H1 (cell line): ENCODE measurements around the gene OR4N2. TPM values are rescaled to one million over a fixed set of nuclear protein-coding genes. Genes with fewer than 3 reads are reported as not detected.

ENCODE experiments used
- CTCF ChIA-PET: fragments of 300-600 bp; sonication (Branson Sonifier 250); formaldehyde crosslinking; loops from one replicate; lab custom pipeline; 2021; ENCODE audit not compliant: partially characterized antibody; lab: Charles Lee
- POLR2A ChIA-PET: fragments of 300-600 bp; sonication (Branson Sonifier 250); formaldehyde crosslinking; loops from one replicate; lab custom pipeline; 2021; ENCODE audit warnings: inconsistent platforms; ENCODE audit not compliant: partially characterized antibody; lab: Charles Lee
- DNase-seq, 2 experiments: peaks; one replicate each; pipeline versions ENCODE4 v3.0.0 to v3.0.0-alpha.2; 2010 to 2022; ENCODE audit warnings: low spot score in 2 of 2, low read depth in 1 of 2, mixed read lengths in 1 of 2
- FAIRE-seq: peaks from 2 replicates; lab custom pipeline; 2011; peaks lifted over from hg19 to GRCh38; lab: Jason Lieb, UNC
- H2AFZ ChIP-seq: 2 replicates; pipeline ENCODE4 v1.8.1; 2012; ENCODE audit warnings: low read length, inconsistent platforms
- H2AK5ac ChIP-seq: 2 replicates; pipeline ENCODE4 v1.6.1; 2013; ENCODE audit warnings: low read depth, low read length
- H2BK120ac ChIP-seq: replicated peaks from 2 replicates; pipeline ENCODE3; 2013; ENCODE audit warnings: low read depth, low read length, inconsistent platforms
- H2BK12ac ChIP-seq: 2 replicates; pipeline ENCODE4 v1.6.1; 2013; ENCODE audit warnings: low read depth, low read length
- H2BK15ac ChIP-seq: 2 replicates; pipeline ENCODE4 v1.6.1; 2013; ENCODE audit warnings: low read length
- H2BK20ac ChIP-seq: 2 replicates; pipeline ENCODE4 v1.6.1; 2013; ENCODE audit warnings: low read length
- H2BK5ac ChIP-seq: 2 replicates; pipeline ENCODE4 v1.6.1; 2013; ENCODE audit warnings: low read depth, low read length
- H3K14ac ChIP-seq: 2 replicates; pipeline ENCODE4 v1.6.1; 2013; ENCODE audit warnings: inconsistent platforms; ENCODE audit not compliant: insufficient read length
- H3K18ac ChIP-seq: 2 replicates; pipeline ENCODE4 v1.6.1; 2013; ENCODE audit warnings: low read length; ENCODE audit errors: extremely low read depth
- H3K23ac ChIP-seq: 2 replicates; pipeline ENCODE4 v1.6.1; 2013; ENCODE audit warnings: inconsistent platforms; ENCODE audit not compliant: insufficient read length
- H3K23me2 ChIP-seq: 2 replicates; pipeline ENCODE4 v1.6.1; 2013; ENCODE audit warnings: low read depth, low read length
- H3K27ac ChIP-seq: 2 replicates; pipeline ENCODE4 v1.6.1; 2011; ENCODE audit warnings: low read depth, low read length, inconsistent platforms
- H3K27me3 ChIP-seq, 4 experiments: replicated peaks in 1 of 4; 1 replicate in 1 of 4; 2 replicates in 3 of 4; pipeline versions ENCODE4 v1.6.1 to v1.8.1; 2011 to 2013; ENCODE audit warnings: low read length in 3 of 4, mild to moderate bottlenecking in 3 of 4, inconsistent platforms in 2 of 4, mixed read lengths in 2 of 4, moderate library complexity in 1 of 4; ENCODE audit not compliant: control insufficient read depth in 3 of 4, insufficient read depth in 3 of 4; ENCODE audit errors: extremely low read depth in 1 of 4
- H3K36me3 ChIP-seq, 4 experiments: 2 replicates each; pipeline versions ENCODE4 v1.6.1 to v1.8.1; 2011 to 2013; ENCODE audit warnings: mild to moderate bottlenecking in 4 of 4, low read length in 3 of 4, moderate library complexity in 2 of 4, control low read depth in 1 of 4, inconsistent platforms in 1 of 4; ENCODE audit not compliant: insufficient read depth in 4 of 4, control insufficient read depth in 2 of 4
- H3K4ac ChIP-seq: replicated peaks from 2 replicates; pipeline ENCODE3; 2013; ENCODE audit warnings: low read length, low read depth, mixed read lengths, inconsistent platforms; ENCODE audit not compliant: insufficient read length
- H3K4me1 ChIP-seq, 4 experiments: replicated peaks in 1 of 4; 1 replicate in 1 of 4; 2 replicates in 3 of 4; pipeline versions ENCODE4 v1.6.1 to v1.8.1; 2011 to 2013; ENCODE audit warnings: low read length in 3 of 4, inconsistent platforms in 2 of 4, mixed read lengths in 1 of 4; ENCODE audit not compliant: insufficient read depth in 4 of 4, control insufficient read depth in 3 of 4
- H3K4me2 ChIP-seq, 2 experiments: 2 replicates each; pipeline versions ENCODE4 v1.6.1 to v1.8.1; 2011 to 2013; ENCODE audit warnings: low read depth in 2 of 2, low read length in 2 of 2, control low read depth in 1 of 2, inconsistent platforms in 1 of 2, mild to moderate bottlenecking in 1 of 2; ENCODE audit not compliant: insufficient read depth in 1 of 2
- H3K4me3 ChIP-seq, 4 experiments: fragments of 200-600, 300-600 bp in 1 of 4; sonication (generic), shearing (Covaris generic), sonication (Bioruptor Twin) in 1 of 4; 2 replicates each; pipeline versions ENCODE4 v1.5.1 to v1.8.1; 2011 to 2016; ENCODE audit warnings: low read length in 4 of 4, low read depth in 3 of 4, control low read depth in 2 of 4, inconsistent platforms in 2 of 4, mild to moderate bottlenecking in 2 of 4, mixed read lengths in 1 of 4, moderate library complexity in 1 of 4; ENCODE audit not compliant: insufficient read depth in 2 of 4; ENCODE audit errors: extremely low read depth in 1 of 4
- H3K56ac ChIP-seq: replicated peaks from 2 replicates; pipeline ENCODE3; 2013; ENCODE audit warnings: low read depth, mild to moderate bottlenecking, mixed read lengths, low read length, inconsistent platforms; ENCODE audit not compliant: insufficient read length
- H3K79me1 ChIP-seq: 2 replicates; pipeline ENCODE4 v1.6.1; 2013; ENCODE audit warnings: low read depth, low read length, control low read depth
- H3K79me2 ChIP-seq, 2 experiments: 2 replicates each; pipeline versions ENCODE4 v1.6.1 to v1.8.1; 2012 to 2013; ENCODE audit warnings: low read length in 2 of 2, mild to moderate bottlenecking in 2 of 2, inconsistent platforms in 1 of 2; ENCODE audit not compliant: insufficient read depth in 2 of 2, control insufficient read depth in 1 of 2
- H3K9ac ChIP-seq, 4 experiments: replicated peaks in 1 of 4; 1 replicate in 1 of 4; 2 replicates in 3 of 4; pipeline versions ENCODE4 v1.6.1 to v1.8.1; 2011 to 2013; ENCODE audit warnings: low read depth in 3 of 4, low read length in 3 of 4, control low read depth in 2 of 4, mild to moderate bottlenecking in 2 of 4, moderate library complexity in 2 of 4, inconsistent platforms in 1 of 4; ENCODE audit errors: extremely low read depth in 1 of 4
- H3K9me3 ChIP-seq, 2 experiments: 2 replicates each; pipeline versions ENCODE4 v1.6.1 to v1.8.1; 2012 to 2013; ENCODE audit warnings: mild to moderate bottlenecking in 2 of 2, moderate library complexity in 2 of 2, control low read depth in 1 of 2, inconsistent platforms in 1 of 2, low read depth in 1 of 2, low read length in 1 of 2, mixed read lengths in 1 of 2; ENCODE audit not compliant: insufficient read depth in 2 of 2
- H4K20me1 ChIP-seq, 2 experiments: replicated peaks in 1 of 2; 2 replicates each; pipeline versions ENCODE3 to v1.8.1; 2011 to 2013; ENCODE audit warnings: inconsistent platforms in 2 of 2, low read length in 2 of 2, mild to moderate bottlenecking in 1 of 2; ENCODE audit not compliant: insufficient read depth in 2 of 2, control insufficient read depth in 1 of 2
- H4K5ac ChIP-seq: 2 replicates; pipeline ENCODE4 v1.6.1; 2013; ENCODE audit warnings: low read length, low read depth, mixed read lengths, inconsistent platforms; ENCODE audit not compliant: insufficient read length
- H4K8ac ChIP-seq: 2 replicates; pipeline ENCODE4 v1.8.0; 2013; ENCODE audit warnings: mild to moderate bottlenecking, moderate library complexity, low read length, inconsistent platforms; ENCODE audit not compliant: insufficient read depth; ENCODE audit errors: extremely low read depth
- H4K91ac ChIP-seq: replicated peaks from 2 replicates; pipeline ENCODE3; 2013; ENCODE audit warnings: low read length, mixed read lengths, inconsistent platforms; ENCODE audit not compliant: insufficient read length
- ASH2L ChIP-seq: fragments of 200-600, 300-600 bp; sonication (generic); IDR thresholded peaks from one replicate; pipeline ENCODE4 v1.7.1; 2017; ENCODE audit warnings: low read length
- BACH1 ChIP-seq: IDR thresholded peaks from 2 replicates; pipeline ENCODE4 v1.6.1; 2012; ENCODE audit warnings: low read length, improper control_type of control experiment
- CBX8 ChIP-seq: fragments of 300-800, 300-1000 bp; sonication (generic); IDR thresholded peaks from 2 replicates; pipeline ENCODE4 v1.7.1; 2016; ENCODE audit warnings: low read depth, low read length, borderline replicate concordance
- FOSL1 ChIP-seq: IDR thresholded peaks from 2 replicates; pipeline ENCODE4 v1.6.1; 2011; ENCODE audit warnings: mild to moderate bottlenecking, low read depth, low read length, moderate library complexity; ENCODE audit not compliant: insufficient read depth
- RFX5 ChIP-seq: IDR thresholded peaks from 2 replicates; pipeline ENCODE4 v1.6.1; 2011; ENCODE audit warnings: low read depth, low read length, improper control_type of control experiment, borderline replicate concordance
- SP4 ChIP-seq: IDR thresholded peaks from 2 replicates; pipeline ENCODE4 v1.6.1; 2012; ENCODE audit warnings: low read length, inconsistent platforms
- SRF ChIP-seq: IDR thresholded peaks from 2 replicates; pipeline ENCODE4 v1.6.1; 2011; ENCODE audit warnings: mild to moderate bottlenecking, low read depth, low read length, moderate library complexity
- WGBS, 2 experiments: shearing (Covaris generic) in 1 of 2; methylation state at CpG; one replicate each; pipeline versions ENCODE4 v1.1.6 to v1.1.7; 2013 to 2015; ENCODE audit warnings: low lambda C conversion rate in 2 of 2, mixed read lengths in 2 of 2, inconsistent platforms in 1 of 2, low coverage in 1 of 2, missing lambda C conversion rate in 1 of 2; ENCODE audit not compliant: insufficient replicate concordance in 2 of 2, insufficient coverage in 1 of 2, insufficient read length in 1 of 2; ENCODE audit errors: extremely low coverage in 1 of 2, missing lambda C conversion rate in 1 of 2; 5-methylcytosine and 5-hydroxymethylcytosine counted together
- polyA plus RNA-seq, 7 experiments: library from polyadenylated mRNA; depleted of rRNA in 3 of 7; stranded (reverse) in 5 of 7; unstranded in 2 of 7; fragments of >200 nt in 5 of 7; fragments of 200-250 nt in 2 of 7; gene quantifications; 1 replicate in 5 of 7; 2 replicates in 1 of 7; 4 replicates in 1 of 7; pipeline versions ENCODE4 v1.2.1 to v1.2.3, GENCODE V29; 2011 to 2013; ENCODE audit warnings: missing spikeins in 2 of 7, mixed read lengths in 2 of 7
- total RNA-seq: library from RNA; stranded (reverse); fragmentation: NEBNext Ultra II Directional; extraction: Animal tissue kit (Norgen Biotek cat#: 25700); gene quantifications from 2 replicates; pipeline ENCODE4 v1.2.1, GENCODE V29; 2021
- TF ChIP-seq, protein P1 (sequence below): IDR thresholded peaks from 2 replicates; pipeline ENCODE4 v1.6.1; 2012; ENCODE audit warnings: inconsistent platforms

Gene OR4N2
- total and polyA plus RNA-seq, 2 of the 8 experiments (the other 6 are each of a cell fraction or from before 2014, with no cell fraction given): not detected

GRCh38 chr14:19823765-19824164 lies 20.2 kb downstream of the OR4N2 start:
- H3K23me2 ChIP-seq: no peaks in the 10 kb centered on the region
- H3K9me3 ChIP-seq: peaks cover 19 to 33% of the 10 kb centered on the region in 2 experiments; a peak in 3 of 4 replicates
- H3K36me3 ChIP-seq: no peaks in the 10 kb centered on the region
- H4K20me1 ChIP-seq: no peaks in the 10 kb centered on the region
- H2BK20ac ChIP-seq: no peak overlapping the region
- H3K18ac ChIP-seq: no peak overlapping the region
- CTCF ChIA-PET: no interaction called here
- DNase-seq: no peak
- no peak overlapping the region for H2AFZ ChIP-seq
- POLR2A ChIA-PET: no interaction called here
- H2BK12ac ChIP-seq: no peak overlapping the region
- H2AK5ac ChIP-seq: no peak overlapping the region
- no peak overlapping the region for H3K56ac ChIP-seq
- H3K27me3 ChIP-seq: no peaks in the 10 kb centered on the region
- no peak overlapping the region for H3K4me2 ChIP-seq
- H4K8ac ChIP-seq: no peak overlapping the region
- no peaks in the 10 kb centered on the region for H3K4me1 ChIP-seq
- H2BK120ac ChIP-seq: no peak overlapping the region
- no peak overlapping the region for H4K5ac ChIP-seq
- no peak for FAIRE-seq
- H3K4ac ChIP-seq: no peak overlapping the region
- H3K14ac ChIP-seq: no peak overlapping the region
- H2BK15ac ChIP-seq: no peak overlapping the region
- H3K27ac ChIP-seq: no peak overlapping the region
- H3K9ac ChIP-seq: no peak overlapping the region
- H3K79me1 ChIP-seq: no peaks in the 10 kb centered on the region
- H2BK5ac ChIP-seq: no peak overlapping the region
- no peak overlapping the region for H3K23ac ChIP-seq
- 40% methylated on average over 1 of the region's 1 CpG; no CpG with 5 or more reads in 1 of the 2 experiments for WGBS, 2 experiments
- no peaks in the 10 kb centered on the region for H3K79me2 ChIP-seq
- no peak overlapping the region for H4K91ac ChIP-seq
- no peak overlapping the region for H3K4me3 ChIP-seq
- TF ChIP-seq ASH2L (no peak), SP4 (no peak), SRF (no peak), BACH1 (no peak), CBX8 (no peak), FOSL1 (no peak), RFX5 (no peak)
- TF ChIP-seq, protein P1, sequence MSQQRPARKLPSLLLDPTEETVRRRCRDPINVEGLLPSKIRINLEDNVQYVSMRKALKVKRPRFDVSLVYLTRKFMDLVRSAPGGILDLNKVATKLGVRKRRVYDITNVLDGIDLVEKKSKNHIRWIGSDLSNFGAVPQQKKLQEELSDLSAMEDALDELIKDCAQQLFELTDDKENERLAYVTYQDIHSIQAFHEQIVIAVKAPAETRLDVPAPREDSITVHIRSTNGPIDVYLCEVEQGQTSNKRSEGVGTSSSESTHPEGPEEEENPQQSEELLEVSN: no peak
